ENCODE data around the gene NARS2.

GRCh38 chr11:78510597-78510996, 64.1 kb downstream of the NARS2 start:
- TF ChIP-seq ZNF274 (IDR thresholded peaks at IDR 0.05; ENCODE audit: low read depth, low read length): no peak
- no peak for TF ChIP-seq SUZ12 (IDR thresholded peaks at IDR 0.05; ENCODE audit: extremely low read depth, insufficient read depth, insufficient read length)
- no peak for TF ChIP-seq YY1 (IDR thresholded peaks at IDR 0.05; ENCODE audit: insufficient read depth, insufficient read length)

All from NT2/D1 (cell line).